HepG2 (cell line): Measurements from ENCODE around the gene HOXA13. TPM values are rescaled to one million over a fixed set of nuclear protein-coding genes. Genes with fewer than 3 reads are reported as not detected.

Experiments
- CEBPB ChIP-seq: IDR thresholded peaks from 2 replicates; pipeline ENCODE4 v1.6.1; 2011; ENCODE audit warnings: low read depth, low read length, improper control_type of control experiment, borderline replicate concordance
- ELF3 ChIP-seq: IDR thresholded peaks from 2 replicates; pipeline ENCODE4 v1.6.1; 2016; ENCODE audit warnings: missing genetic modification reagents, missing compliant biosample characterization
- GATAD2A ChIP-seq: IDR thresholded peaks from 2 replicates; pipeline ENCODE4 v1.6.1; 2016
- HNRNPK ChIP-seq: fragments of 200-400 bp; formaldehyde crosslinking; IDR thresholded peaks from 2 replicates; pipeline ENCODE4 v1.6.1; 2018; ENCODE audit warnings: low read length, low read depth, moderate library complexity, mild to moderate bottlenecking; ENCODE audit not compliant: poor library complexity, severe bottlenecking
- MBD4 ChIP-seq: IDR thresholded peaks from 2 replicates; pipeline ENCODE4 v1.6.1; 2012; ENCODE audit warnings: low read length, inconsistent platforms, borderline replicate concordance
- MEF2D ChIP-seq: sonication (generic); formaldehyde crosslinking; IDR thresholded peaks from 2 replicates; pipeline ENCODE4 v1.5.1; 2020; ENCODE audit warnings: mild to moderate bottlenecking, missing genetic modification reagents
- NFRKB ChIP-seq: fragments of 450-650 bp; IDR thresholded peaks from 2 replicates; pipeline ENCODE4 v1.6.1; 2017
- ONECUT2 ChIP-seq: sonication (generic); formaldehyde crosslinking; IDR thresholded peaks from 2 replicates; pipeline ENCODE4 v1.4.0; 2020; ENCODE audit warnings: missing genetic modification reagents
- RNF2 ChIP-seq: fragments of 450-650 bp; conservative IDR thresholded peaks from 2 replicates; pipeline ENCODE4 v1.6.1; 2016; ENCODE audit warnings: low read depth
- SOX5 ChIP-seq: IDR thresholded peaks from 2 replicates; pipeline ENCODE4 v1.6.1; 2016; ENCODE audit warnings: borderline replicate concordance
- TBX2 ChIP-seq: sonication (generic); formaldehyde crosslinking; IDR thresholded peaks from 2 replicates; pipeline ENCODE4 v1.5.0; 2020; ENCODE audit warnings: missing genetic modification reagents, mild to moderate bottlenecking, borderline replicate concordance
- TCF7L2 ChIP-seq: IDR thresholded peaks from 2 replicates; pipeline ENCODE4 v1.6.1; 2011; ENCODE audit warnings: mild to moderate bottlenecking, low read depth, low read length, moderate library complexity
- ZFP36L1 ChIP-seq: sonication (generic); formaldehyde crosslinking; IDR thresholded peaks from 2 replicates; pipeline ENCODE4 v1.8.0; 2022; ENCODE audit warnings: mild to moderate bottlenecking, missing genetic modification reagents, moderate library complexity
- ZKSCAN5 ChIP-seq: sonication (generic); formaldehyde crosslinking; IDR thresholded peaks from 2 replicates; pipeline ENCODE4 v1.5.1; 2020; ENCODE audit warnings: mild to moderate bottlenecking, missing genetic modification reagents
- ZMYM4 ChIP-seq: sonication (generic); formaldehyde crosslinking; IDR thresholded peaks from 2 replicates; pipeline ENCODE4 v1.8.1; 2023; ENCODE audit warnings: mild to moderate bottlenecking, missing genetic modification reagents
- ZNF207 ChIP-seq: fragments of 450-650 bp; IDR thresholded peaks from 2 replicates; pipeline ENCODE4 v1.6.1; 2016; ENCODE audit warnings: antibody characterized with exemption, borderline replicate concordance
- ZNF30 ChIP-seq: sonication (generic); formaldehyde crosslinking; IDR thresholded peaks from 2 replicates; pipeline ENCODE4 v1.5.0; 2020; ENCODE audit warnings: mild to moderate bottlenecking, missing genetic modification reagents
- ZNF343 ChIP-seq: sonication (generic); formaldehyde crosslinking; IDR thresholded peaks from 2 replicates; pipeline ENCODE4 v1.4.0; 2020; ENCODE audit warnings: mild to moderate bottlenecking, missing genetic modification reagents
- ZNF879 ChIP-seq: sonication (generic); formaldehyde crosslinking; IDR thresholded peaks from 2 replicates; pipeline ENCODE4 v1.8.1; 2023; ENCODE audit warnings: missing genetic modification reagents
- ZSCAN12 ChIP-seq: sonication (generic); formaldehyde crosslinking; IDR thresholded peaks from 2 replicates; pipeline ENCODE4 v1.9.0; 2021; ENCODE audit warnings: mild to moderate bottlenecking, missing genetic modification reagents
- polyA plus RNA-seq, 8 experiments: library from polyadenylated mRNA; depleted of rRNA in 3 of 8; stranded (reverse) in 7 of 8; unstranded in 1 of 8; fragments of >200 nt; fragmentation: Illumina TruSeq in 4 of 8; extraction: Trizol in 4 of 8; gene quantifications; 2 replicates each; pipeline versions ENCODE4 v1.2.1 to v1.2.3, GENCODE V29; 2011 to 2016; ENCODE audit warnings: low read depth in 4 of 8, missing spikeins in 1 of 8, mixed read lengths in 1 of 8; ENCODE audit not compliant: insufficient read depth in 1 of 8
- total RNA-seq, 5 experiments: library from RNA; depleted of rRNA; stranded (reverse); fragments of >200 nt; fragmentation: Illumina TruSeq; extraction: Trizol; gene quantifications; 2 replicates each; pipeline ENCODE4 v1.2.3, GENCODE V29; 2016; ENCODE audit warnings: low read depth in 1 of 5
- TF ChIP-seq, protein P1 (sequence below): sonication (generic); formaldehyde crosslinking; IDR thresholded peaks from 2 replicates; pipeline ENCODE4 v1.8.1; 2023; ENCODE audit warnings: mild to moderate bottlenecking, moderate library complexity, missing genetic modification reagents
- TF ChIP-seq, protein P2 (sequence below): IDR thresholded peaks from 2 replicates; pipeline ENCODE4 v1.6.1; 2018; ENCODE audit warnings: missing genetic modification reagents, mild to moderate bottlenecking, missing compliant biosample characterization
- TF ChIP-seq, protein P3 (sequence below): sonication (generic); formaldehyde crosslinking; IDR thresholded peaks from 2 replicates; pipeline ENCODE4 v1.9.0; 2021; ENCODE audit warnings: missing genetic modification reagents, borderline replicate concordance

The HOXA13 gene
- total and polyA plus RNA-seq, 2 of the 13 experiments (the other 11 are each of a cell fraction or from before 2014, with no cell fraction given), result 0.01 to 0.04 TPM

DNA sequence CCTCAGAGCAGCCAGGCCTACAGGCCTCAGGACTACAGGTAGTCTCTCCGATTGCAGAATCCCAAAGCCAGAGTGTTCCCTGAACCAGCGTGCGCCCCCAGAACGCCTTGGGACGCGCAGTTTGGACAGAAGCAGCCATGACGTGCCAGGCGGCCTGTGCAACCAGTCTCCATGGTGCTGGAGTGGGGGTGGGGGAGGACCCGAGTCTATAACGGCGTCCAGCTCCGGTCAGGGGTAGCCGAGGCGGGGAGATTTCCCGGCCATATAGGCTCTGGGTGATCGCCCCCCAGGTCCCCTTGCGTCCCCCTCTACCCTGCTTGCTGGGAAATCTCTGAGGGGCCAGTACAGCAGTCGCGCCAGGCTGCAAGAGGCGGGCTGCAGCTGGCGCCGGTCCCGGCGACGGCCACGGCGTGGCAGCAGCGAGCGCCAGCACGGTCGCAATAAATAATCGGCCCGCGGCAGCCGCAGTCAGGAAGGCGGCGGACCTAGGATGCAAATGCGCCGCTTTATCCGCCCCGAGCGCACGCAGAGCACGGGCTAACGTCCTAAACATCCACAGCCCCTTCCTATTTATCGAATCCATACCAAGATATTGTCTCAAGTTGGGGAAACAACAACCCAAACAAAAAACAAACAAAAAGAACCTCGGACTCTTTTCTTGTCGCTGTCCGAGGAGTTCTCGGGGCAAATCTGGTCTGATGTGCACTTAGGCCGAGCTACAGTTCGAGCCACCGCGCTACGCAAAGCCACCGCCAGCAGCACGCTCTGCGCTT is 49.1 kb downstream of the HOXA13 start (continued):
- TF ChIP-seq ZNF30 (CRISPR knock-in tag), result peak; percentile 62; the same call in 1 of the 2 replicates
- TF ChIP-seq GATAD2A, result peak; percentile 8; the same call in 1 of the 2 replicates
- TF ChIP-seq ZNF879 (CRISPR knock-in tag), result peak; percentile 74; the same call in 1 of the 2 replicates
- no peak for TF ChIP-seq ONECUT2 (CRISPR knock-in tag)
- TF ChIP-seq ZMYM4, result peak; percentile 53; the same call in 1 of the 2 replicates
- no peak for TF ChIP-seq ZNF343 (CRISPR knock-in tag)
- TF ChIP-seq ZKSCAN5 (CRISPR knock-in tag), result no peak
- TF ChIP-seq MBD4, result no peak
- 0 out of 2 replicates have a peak, but pooled peaks have one; percentile 11 for TF ChIP-seq SOX5 (CRISPR knock-in tag)
- TF ChIP-seq, protein P1, sequence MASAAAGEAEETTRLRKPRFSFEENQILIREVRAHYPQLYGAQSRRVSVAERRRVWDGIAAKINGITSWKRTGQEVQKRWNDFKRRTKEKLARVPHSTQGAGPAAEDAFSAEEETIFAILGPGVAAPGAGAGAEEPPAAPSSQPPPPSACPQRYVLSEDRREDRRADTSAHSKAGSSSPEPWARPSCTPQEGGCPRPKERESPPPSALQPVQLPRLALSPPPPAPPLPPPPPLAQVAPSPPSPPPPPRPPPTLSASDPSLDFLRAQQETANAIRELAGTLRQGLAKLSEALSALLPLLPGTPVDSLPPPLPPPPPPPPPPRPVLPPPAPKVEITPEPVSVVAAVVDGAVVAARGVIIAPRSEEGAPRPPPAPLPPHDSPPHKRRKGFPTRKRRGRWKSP (CRISPR knock-in tag), result peak; percentile 87
- peak; percentile 35 for TF ChIP-seq HNRNPK
- TF ChIP-seq MEF2D (CRISPR knock-in tag), result peak; percentile 52
- TF ChIP-seq, protein P2, sequence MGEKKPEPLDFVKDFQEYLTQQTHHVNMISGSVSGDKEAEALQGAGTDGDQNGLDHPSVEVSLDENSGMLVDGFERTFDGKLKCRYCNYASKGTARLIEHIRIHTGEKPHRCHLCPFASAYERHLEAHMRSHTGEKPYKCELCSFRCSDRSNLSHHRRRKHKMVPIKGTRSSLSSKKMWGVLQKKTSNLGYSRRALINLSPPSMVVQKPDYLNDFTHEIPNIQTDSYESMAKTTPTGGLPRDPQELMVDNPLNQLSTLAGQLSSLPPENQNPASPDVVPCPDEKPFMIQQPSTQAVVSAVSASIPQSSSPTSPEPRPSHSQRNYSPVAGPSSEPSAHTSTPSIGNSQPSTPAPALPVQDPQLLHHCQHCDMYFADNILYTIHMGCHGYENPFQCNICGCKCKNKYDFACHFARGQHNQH (CRISPR knock-in tag), result peak; percentile 49; the same call in 1 of the 2 replicates
- TF ChIP-seq, protein P3, sequence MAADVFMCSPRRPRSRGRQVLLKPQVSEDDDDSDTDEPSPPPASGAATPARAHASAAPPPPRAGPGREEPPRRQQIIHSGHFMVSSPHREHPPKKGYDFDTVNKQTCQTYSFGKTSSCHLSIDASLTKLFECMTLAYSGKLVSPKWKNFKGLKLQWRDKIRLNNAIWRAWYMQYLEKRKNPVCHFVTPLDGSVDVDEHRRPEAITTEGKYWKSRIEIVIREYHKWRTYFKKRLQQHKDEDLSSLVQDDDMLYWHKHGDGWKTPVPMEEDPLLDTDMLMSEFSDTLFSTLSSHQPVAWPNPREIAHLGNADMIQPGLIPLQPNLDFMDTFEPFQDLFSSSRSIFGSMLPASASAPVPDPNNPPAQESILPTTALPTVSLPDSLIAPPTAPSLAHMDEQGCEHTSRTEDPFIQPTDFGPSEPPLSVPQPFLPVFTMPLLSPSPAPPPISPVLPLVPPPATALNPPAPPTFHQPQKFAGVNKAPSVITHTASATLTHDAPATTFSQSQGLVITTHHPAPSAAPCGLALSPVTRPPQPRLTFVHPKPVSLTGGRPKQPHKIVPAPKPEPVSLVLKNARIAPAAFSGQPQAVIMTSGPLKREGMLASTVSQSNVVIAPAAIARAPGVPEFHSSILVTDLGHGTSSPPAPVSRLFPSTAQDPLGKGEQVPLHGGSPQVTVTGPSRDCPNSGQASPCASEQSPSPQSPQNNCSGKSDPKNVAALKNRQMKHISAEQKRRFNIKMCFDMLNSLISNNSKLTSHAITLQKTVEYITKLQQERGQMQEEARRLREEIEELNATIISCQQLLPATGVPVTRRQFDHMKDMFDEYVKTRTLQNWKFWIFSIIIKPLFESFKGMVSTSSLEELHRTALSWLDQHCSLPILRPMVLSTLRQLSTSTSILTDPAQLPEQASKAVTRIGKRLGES (CRISPR knock-in tag), result no peak
- no peak for TF ChIP-seq ZFP36L1
- TF ChIP-seq ZNF207, result no peak
- no peak for TF ChIP-seq NFRKB
- 0 out of 2 replicates have a peak, but pooled peaks have one; percentile 19 for TF ChIP-seq ELF3
- no peak for TF ChIP-seq TCF7L2
- peak; percentile 44; the same call in 1 of the 2 replicates for TF ChIP-seq TBX2 (CRISPR knock-in tag)
- no peak for TF ChIP-seq CEBPB
- TF ChIP-seq RNF2, result no peak
- TF ChIP-seq ZSCAN12, result no peak
